Activated B cell treated with CpG ODN at 0.5 μM for 24 hours (primary cell): ENCODE measurements around the gene ANKLE1. TPM values are rescaled to one million over a fixed set of nuclear protein-coding genes. Genes with fewer than 3 reads are reported as not detected.

Experiments used
- ATAC-seq: fragments of 200-7000 bp; cut with Tn5 transposase; one replicate; pipeline ENCODE4 v1.10.0; 2021; ENCODE audit warnings: low read depth, mild to moderate bottlenecking, moderate library complexity
- CTCF ChIA-PET: fragments of 350-600 bp; sonication (Branson Sonifier 250); formaldehyde crosslinking; loops from one replicate; lab custom pipeline; 2021; ENCODE audit warnings: antibody characterized with exemption; lab: Charles Lee
- POLR2A ChIA-PET: fragments of 350-600 bp; sonication (Branson Sonifier 250); formaldehyde crosslinking; loops from one replicate; lab custom pipeline; 2021; ENCODE audit warnings: antibody characterized with exemption; lab: Charles Lee
- DNase-seq: peaks from one replicate; pipeline ENCODE4 v3.0.0; 2022
- H3K27ac Mint-ChIP-seq: one replicate; pipeline ENCODE4 v1.8.0; 2020; ENCODE audit warnings: mixed read lengths
- H3K27me3 Mint-ChIP-seq: one replicate; pipeline ENCODE4 v1.8.0; 2021; ENCODE audit warnings: mixed read lengths
- H3K36me3 Mint-ChIP-seq: one replicate; pipeline ENCODE4 v1.8.0; 2021; ENCODE audit warnings: low read depth, mixed read lengths
- H3K4me1 Mint-ChIP-seq: one replicate; pipeline ENCODE4 v1.8.0; 2021; ENCODE audit warnings: mixed read lengths
- H3K4me3 Mint-ChIP-seq: one replicate; pipeline ENCODE4 v1.8.0; 2020; ENCODE audit warnings: mild to moderate bottlenecking, mixed read lengths
- H3K9me3 Mint-ChIP-seq: one replicate; pipeline ENCODE4 v1.8.0; 2020; ENCODE audit warnings: mixed read lengths
- intact Hi-C: fragments of 100-400 bp; cut with micrococcal nuclease; formaldehyde crosslinking; loops from one replicate; pipeline ENCODE4 v1.15.1; 2024
- total RNA-seq: library from RNA; stranded (reverse); gene quantifications from 2 replicates; pipeline ENCODE4 v1.2.3, GENCODE V29; 2022
- TF ChIP-seq, protein P1 (sequence below): fragments of 200-600 bp; IDR thresholded peaks from one replicate; pipeline ENCODE4 v1.8.0; 2022; ENCODE audit warnings: antibody characterized with exemption, mild to moderate bottlenecking

ANKLE1 gene
- total RNA-seq, 1 donor from 2014 or later: 9.1 TPM

DNA sequence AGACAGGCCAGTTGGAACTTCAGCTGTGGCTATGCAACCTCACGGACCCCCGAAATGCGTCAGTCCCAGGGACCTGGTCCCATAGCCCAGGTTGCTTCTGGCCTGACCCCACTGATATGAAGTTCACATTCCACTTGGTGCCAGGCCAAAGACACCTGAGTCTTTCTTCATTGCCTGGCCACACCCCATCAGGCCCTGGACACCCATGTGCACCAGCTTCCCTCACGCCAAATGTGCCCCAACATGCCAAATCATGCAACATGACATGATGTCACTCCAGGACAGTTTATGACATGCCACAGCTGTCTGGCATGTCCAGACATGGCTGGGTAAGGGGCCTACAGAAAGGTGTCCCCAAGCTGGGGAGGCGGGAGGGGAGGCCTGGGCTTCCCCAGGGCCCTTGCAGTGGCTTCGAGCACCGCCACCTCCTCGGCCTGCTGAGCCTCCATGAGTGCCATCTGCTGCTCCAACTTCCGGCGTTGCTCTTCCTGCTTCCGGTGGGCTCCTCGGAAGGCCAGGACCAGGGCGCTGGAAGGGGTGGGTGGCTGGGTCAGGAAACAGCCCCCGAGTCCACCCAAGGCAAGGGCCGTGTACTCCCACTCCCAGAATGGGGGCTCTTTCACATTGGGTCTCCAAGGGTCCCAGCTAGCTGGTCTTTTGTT, 31.7 kb upstream of the ANKLE1 start:
- ChIA-PET POLR2A (interaction anchor here (1.6 kb wide), 1 partner anchor 10 kb away, joined by 4 read pairs; no protein-coding TSS in a partner anchor), CTCF (interaction anchor here (1.7 to 2.7 kb wide), 2 partner anchors 10 to 14 kb away, joined by 5 to 13 read pairs; no protein-coding TSS in a partner anchor)
- H3K27me3 Mint-ChIP-seq: no peaks in the 10 kb centered on the region
- TF ChIP-seq, protein P1, sequence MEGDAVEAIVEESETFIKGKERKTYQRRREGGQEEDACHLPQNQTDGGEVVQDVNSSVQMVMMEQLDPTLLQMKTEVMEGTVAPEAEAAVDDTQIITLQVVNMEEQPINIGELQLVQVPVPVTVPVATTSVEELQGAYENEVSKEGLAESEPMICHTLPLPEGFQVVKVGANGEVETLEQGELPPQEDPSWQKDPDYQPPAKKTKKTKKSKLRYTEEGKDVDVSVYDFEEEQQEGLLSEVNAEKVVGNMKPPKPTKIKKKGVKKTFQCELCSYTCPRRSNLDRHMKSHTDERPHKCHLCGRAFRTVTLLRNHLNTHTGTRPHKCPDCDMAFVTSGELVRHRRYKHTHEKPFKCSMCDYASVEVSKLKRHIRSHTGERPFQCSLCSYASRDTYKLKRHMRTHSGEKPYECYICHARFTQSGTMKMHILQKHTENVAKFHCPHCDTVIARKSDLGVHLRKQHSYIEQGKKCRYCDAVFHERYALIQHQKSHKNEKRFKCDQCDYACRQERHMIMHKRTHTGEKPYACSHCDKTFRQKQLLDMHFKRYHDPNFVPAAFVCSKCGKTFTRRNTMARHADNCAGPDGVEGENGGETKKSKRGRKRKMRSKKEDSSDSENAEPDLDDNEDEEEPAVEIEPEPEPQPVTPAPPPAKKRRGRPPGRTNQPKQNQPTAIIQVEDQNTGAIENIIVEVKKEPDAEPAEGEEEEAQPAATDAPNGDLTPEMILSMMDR: no peak
- no peaks in the 10 kb centered on the region for H3K4me1 Mint-ChIP-seq
- H3K9me3 Mint-ChIP-seq: no peaks in the 10 kb centered on the region
- no peaks in the 10 kb centered on the region for H3K36me3 Mint-ChIP-seq
- no peak for DNase-seq
- intact Hi-C loops: no loop called here
- no peak for ATAC-seq
- no peak overlapping the region for H3K27ac Mint-ChIP-seq
- H3K4me3 Mint-ChIP-seq: no peak overlapping the region

DNA sequence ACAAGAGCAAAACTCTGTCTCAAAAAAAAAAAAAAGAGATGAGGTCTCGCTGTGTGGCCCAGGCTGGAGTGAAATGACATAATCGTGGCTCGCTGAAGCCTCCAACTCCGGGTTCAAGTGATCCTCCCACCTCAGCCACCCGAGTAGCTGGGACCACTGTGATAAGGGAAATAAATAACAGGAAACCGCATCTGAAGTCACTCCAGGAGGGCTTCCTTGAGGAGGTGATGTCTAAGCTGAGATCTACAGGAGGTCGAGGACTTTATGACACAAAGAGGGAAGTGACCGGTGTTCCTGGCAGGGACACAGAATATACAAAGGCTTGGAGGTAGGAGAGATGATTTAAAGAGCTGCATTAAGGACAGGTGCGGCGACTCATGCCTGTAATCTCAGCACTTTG, 27.1 kb upstream of the ANKLE1 start:
- CTCF ChIA-PET: no interaction called here
- Mint-ChIP-seq H3K4me3 (no peak overlapping the region), H3K9me3 (no peaks in the 10 kb centered on the region), H3K36me3 (no peaks in the 10 kb centered on the region), H3K27me3 (no peaks in the 10 kb centered on the region), H3K27ac (no peak overlapping the region), H3K4me1 (no peaks in the 10 kb centered on the region)
- intact Hi-C loops: no loop called here
- ATAC-seq (no peak), DNase-seq (no peak)
- TF ChIP-seq, protein P1: no peak
- POLR2A ChIA-PET: interaction anchor here (0.6 to 1.0 kb wide), 4 partner anchors 11 to 69 kb away, joined by 3 to 4 read pairs (median 4); no protein-coding TSS in a partner anchor

DNA sequence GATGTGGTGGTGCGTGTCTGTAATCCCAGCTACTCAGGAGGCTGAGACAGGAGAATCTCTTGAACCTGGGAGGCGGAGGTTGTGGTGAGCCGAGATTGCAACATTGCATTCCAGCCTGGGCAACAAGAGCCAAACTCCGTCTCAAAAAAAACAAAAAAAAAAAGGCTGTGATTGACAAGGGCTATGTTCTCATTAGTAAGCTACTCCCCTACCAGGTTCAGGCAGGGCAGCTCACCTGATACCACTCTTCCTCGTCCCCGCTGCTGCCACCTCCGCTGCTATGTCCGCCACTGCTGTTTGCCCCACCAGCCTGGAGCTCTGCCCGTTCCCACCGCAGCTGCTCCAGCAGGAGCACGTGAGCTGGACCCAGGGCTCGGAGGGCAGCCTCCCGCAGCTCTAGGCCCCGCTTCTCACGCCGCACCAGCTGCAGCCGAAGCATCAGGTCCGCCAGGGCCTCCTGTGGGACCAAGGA, 26.5 kb upstream of the ANKLE1 start:
- CTCF ChIA-PET: no interaction called here
- intact Hi-C loops: no loop called here
- no peak overlapping the region for H3K27ac Mint-ChIP-seq
- H3K36me3 Mint-ChIP-seq: no peaks in the 10 kb centered on the region
- ATAC-seq: no peak
- TF ChIP-seq, protein P1: no peak
- no peaks in the 10 kb centered on the region for H3K4me1 Mint-ChIP-seq
- H3K4me3 Mint-ChIP-seq: no peak overlapping the region
- POLR2A ChIA-PET: interaction anchor here (0.6 to 1.0 kb wide), 4 partner anchors 11 to 71 kb away, joined by 3 to 4 read pairs (median 3); no protein-coding TSS in a partner anchor
- no peak for DNase-seq
- H3K27me3 Mint-ChIP-seq: no peaks in the 10 kb centered on the region
- no peaks in the 10 kb centered on the region for H3K9me3 Mint-ChIP-seq

DNA sequence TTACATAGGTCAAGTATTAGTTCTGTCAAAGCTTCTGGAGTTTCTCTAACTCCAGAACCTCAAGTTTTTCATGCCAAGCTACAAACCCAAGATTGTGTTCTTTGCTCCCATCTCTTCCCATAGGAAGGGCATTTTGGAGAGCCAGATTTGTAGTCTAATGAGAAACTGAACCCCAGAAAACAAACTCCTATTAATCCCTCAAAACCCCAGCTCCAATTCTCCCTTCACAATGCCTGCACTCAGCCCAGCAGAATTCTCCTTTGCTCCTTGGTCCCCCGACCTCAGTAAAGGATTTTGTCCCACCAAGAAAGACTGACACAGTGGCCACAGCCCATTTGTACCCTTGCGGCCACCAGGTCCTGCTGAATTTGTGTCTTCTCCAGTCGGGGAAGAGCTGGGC, 25.6 kb upstream of the ANKLE1 start:
- DNase-seq (no peak), ATAC-seq (no peak)
- Mint-ChIP-seq H3K27ac (no peak overlapping the region), H3K9me3 (no peaks in the 10 kb centered on the region), H3K36me3 (no peaks in the 10 kb centered on the region), H3K4me3 (no peak overlapping the region), H3K4me1 (peaks cover 6% of the 10 kb centered on the region), H3K27me3 (no peaks in the 10 kb centered on the region)
- ChIA-PET CTCF (interaction anchor here (1.1 kb wide), 1 partner anchor 26 kb away, joined by 3 read pairs; no protein-coding TSS in a partner anchor), POLR2A (interaction anchor here (0.7 to 1.4 kb wide), 3 partner anchors 10 to 72 kb away, joined by 3 to 5 read pairs (median 3); no protein-coding TSS in a partner anchor)
- intact Hi-C loops: no loop called here
- TF ChIP-seq, protein P1: no peak

DNA sequence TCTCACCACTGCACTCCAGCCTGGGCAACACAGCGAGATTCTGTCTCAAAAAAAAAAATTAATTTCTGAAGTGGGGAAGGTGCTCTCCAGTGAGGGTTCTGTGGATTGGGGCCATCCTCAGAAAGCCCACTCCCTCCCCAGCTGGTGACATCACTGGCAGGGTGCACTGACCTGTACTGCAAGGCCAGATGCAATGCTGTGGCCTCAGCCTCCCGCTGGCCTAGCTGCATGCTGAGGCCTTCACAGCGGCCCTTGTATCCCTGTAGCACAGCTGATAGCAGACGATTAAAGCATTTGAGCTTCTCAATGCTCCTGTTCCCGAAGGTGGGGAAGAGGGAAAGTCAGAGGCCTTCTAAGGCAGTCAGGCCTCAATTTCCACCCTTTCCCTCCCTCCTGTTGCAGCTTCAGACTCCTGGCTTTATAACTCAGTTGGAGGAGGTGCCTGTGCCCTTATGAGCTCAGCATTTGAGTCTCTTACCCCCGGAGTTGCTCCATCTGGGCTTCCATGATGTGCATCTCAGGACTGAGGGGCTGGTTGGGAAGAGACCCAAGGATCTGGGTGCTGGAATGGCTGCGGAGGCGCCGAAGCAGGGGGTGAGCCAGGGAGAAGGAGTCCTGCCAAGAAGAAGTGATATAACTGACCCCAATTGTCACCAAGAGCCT, 22.5 kb upstream of the ANKLE1 start:
- Mint-ChIP-seq H3K36me3 (no peaks in the 10 kb centered on the region), H3K27me3 (no peaks in the 10 kb centered on the region), H3K27ac (no peak overlapping the region), H3K4me1 (peaks cover 6% of the 10 kb centered on the region), H3K9me3 (no peaks in the 10 kb centered on the region), H3K4me3 (no peak overlapping the region)
- no peak for DNase-seq
- no peak for ATAC-seq
- TF ChIP-seq, protein P1: no peak
- ChIA-PET CTCF (interaction anchor here (0.6 to 2.9 kb wide), 5 partner anchors 10 to 127 kb away, joined by 3 to 19 read pairs (median 10); partner anchors contain the start of genes ANKLE1 and MRPL34), POLR2A (interaction anchor here (0.6 to 1.2 kb wide), 3 partner anchors 8 to 134 kb away, joined by 3 to 4 read pairs (median 3); partner anchors contain the start of gene BABAM1)
- intact Hi-C loops: no loop called here
